Keratinocyte (primary cell): Measurements from ENCODE around the gene MYO1C.

Source experiments
- EZH2 ChIP-seq: IDR thresholded peaks from one replicate; pipeline ENCODE4 v1.6.1; 2012; ENCODE audit warnings: inconsistent platforms, mild to moderate bottlenecking, low read length, moderate library complexity
- TF ChIP-seq, protein P1 (sequence below), 3 experiments: IDR thresholded peaks in 1 of 3; conservative IDR thresholded peaks in 1 of 3; optimal IDR thresholded peaks in 1 of 3; 2 replicates in 2 of 3; 3 replicates in 1 of 3; pipeline versions ENCODE3 to v1.5.1; 2011; ENCODE audit warnings: low read length in 3 of 3, mild to moderate bottlenecking in 3 of 3, moderate library complexity in 2 of 3, control low read depth in 1 of 3, inconsistent platforms in 1 of 3; ENCODE audit not compliant: insufficient read depth in 2 of 3; ENCODE audit errors: extremely low read depth in 1 of 3

DNA sequence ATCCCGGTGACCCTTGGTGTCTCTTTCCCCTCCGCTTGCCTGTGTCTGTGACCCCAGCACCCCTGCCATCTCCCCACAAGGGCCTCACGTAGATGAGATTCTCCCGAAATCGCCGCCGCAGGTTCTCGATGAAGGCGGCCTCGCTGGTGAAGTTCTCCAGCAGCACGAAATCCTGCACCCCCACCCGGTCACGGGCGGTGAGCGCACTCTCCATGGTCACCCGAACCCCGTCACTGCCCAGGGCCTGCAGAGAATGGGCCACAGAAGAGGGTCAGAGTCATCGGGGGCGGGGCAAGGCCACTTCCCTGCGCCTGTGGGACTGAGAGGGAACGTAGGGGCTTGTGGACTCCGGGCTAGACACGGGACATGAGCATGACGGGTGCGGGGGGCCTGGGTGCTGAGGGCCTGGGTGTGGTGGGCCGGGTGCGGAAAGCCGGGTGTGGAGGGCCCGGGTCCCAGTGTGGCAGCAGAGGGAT lies 8.4 kb downstream of the MYO1C start:
- TF ChIP-seq, protein P1, sequence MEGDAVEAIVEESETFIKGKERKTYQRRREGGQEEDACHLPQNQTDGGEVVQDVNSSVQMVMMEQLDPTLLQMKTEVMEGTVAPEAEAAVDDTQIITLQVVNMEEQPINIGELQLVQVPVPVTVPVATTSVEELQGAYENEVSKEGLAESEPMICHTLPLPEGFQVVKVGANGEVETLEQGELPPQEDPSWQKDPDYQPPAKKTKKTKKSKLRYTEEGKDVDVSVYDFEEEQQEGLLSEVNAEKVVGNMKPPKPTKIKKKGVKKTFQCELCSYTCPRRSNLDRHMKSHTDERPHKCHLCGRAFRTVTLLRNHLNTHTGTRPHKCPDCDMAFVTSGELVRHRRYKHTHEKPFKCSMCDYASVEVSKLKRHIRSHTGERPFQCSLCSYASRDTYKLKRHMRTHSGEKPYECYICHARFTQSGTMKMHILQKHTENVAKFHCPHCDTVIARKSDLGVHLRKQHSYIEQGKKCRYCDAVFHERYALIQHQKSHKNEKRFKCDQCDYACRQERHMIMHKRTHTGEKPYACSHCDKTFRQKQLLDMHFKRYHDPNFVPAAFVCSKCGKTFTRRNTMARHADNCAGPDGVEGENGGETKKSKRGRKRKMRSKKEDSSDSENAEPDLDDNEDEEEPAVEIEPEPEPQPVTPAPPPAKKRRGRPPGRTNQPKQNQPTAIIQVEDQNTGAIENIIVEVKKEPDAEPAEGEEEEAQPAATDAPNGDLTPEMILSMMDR (optimal IDR thresholded peaks at IDR 0.05 in 1 of 3, IDR thresholded peaks at IDR 0.05 in 1 of 3, conservative IDR thresholded peaks at IDR 0.05 in 1 of 3; ENCODE audit: extremely low read depth in 1 of 3, insufficient read depth in 2 of 3, low read length in 3 of 3): no peak
- TF ChIP-seq EZH2: no peak
